Memory B cell (primary cell): ENCODE data around the gene CRAT.

Source experiments
- ATAC-seq: fragments of 150-1000 bp; cut with Tn5 transposase; 2 replicates; pipeline ENCODE4 v1.10.0; 2021; ENCODE audit warnings: low read depth, mild to moderate bottlenecking, moderate library complexity
- DNase-seq, 2 donors: peaks; one replicate each; pipeline ENCODE4 v3.0.0; 2022; ENCODE audit warnings: low spot score in 2 of 2
- H3K27ac Mint-ChIP-seq: one replicate; pipeline ENCODE4 v1.8.0; 2022; ENCODE audit warnings: mild to moderate bottlenecking, moderate library complexity, mixed read lengths
- H3K27me3 Mint-ChIP-seq: one replicate; pipeline ENCODE4 v1.8.0; 2022; ENCODE audit warnings: mixed read lengths
- H3K36me3 Mint-ChIP-seq: one replicate; pipeline ENCODE4 v1.8.0; 2022; ENCODE audit warnings: mild to moderate bottlenecking, mixed read lengths
- H3K4me1 Mint-ChIP-seq: one replicate; pipeline ENCODE4 v1.8.0; 2022; ENCODE audit warnings: mixed read lengths
- H3K4me3 Mint-ChIP-seq: one replicate; pipeline ENCODE4 v1.8.0; 2022; ENCODE audit warnings: mild to moderate bottlenecking, moderate library complexity, mixed read lengths
- H3K9me3 Mint-ChIP-seq: one replicate; pipeline ENCODE4 v1.8.0; 2022; ENCODE audit warnings: mixed read lengths

The CRAT gene

GRCh38 chr9:129142138-129142935 lies 31.7 kb upstream of the CRAT start:
- Mint-ChIP-seq H3K27me3 (no peaks in the 10 kb centered on the region), H3K36me3 (peaks cover 5% of the 10 kb centered on the region), H3K4me1 (peaks cover 28% of the 10 kb centered on the region), H3K4me3 (no peak overlapping the region), H3K9me3 (no peaks in the 10 kb centered on the region), H3K27ac (peak overlapping the region; percentile 93)
- DNase-seq = peak in 1 of 2 donors; percentile 18
- ATAC-seq = no peak

- Mint-ChIP-seq H3K27me3 (no peaks in the 10 kb centered on the region), H3K9me3 (no peaks in the 10 kb centered on the region), H3K4me1 (peaks cover 28% of the 10 kb centered on the region), H3K36me3 (peaks cover 5% of the 10 kb centered on the region), H3K4me3 (peak overlapping the region; percentile 86), H3K27ac (peak overlapping the region; percentile 93)
- ATAC-seq = no peak
- DNase-seq = no peak
Observed at GRCh38 chr9:129141066-129142041, 30.8 kb upstream of the CRAT start.

DNA sequence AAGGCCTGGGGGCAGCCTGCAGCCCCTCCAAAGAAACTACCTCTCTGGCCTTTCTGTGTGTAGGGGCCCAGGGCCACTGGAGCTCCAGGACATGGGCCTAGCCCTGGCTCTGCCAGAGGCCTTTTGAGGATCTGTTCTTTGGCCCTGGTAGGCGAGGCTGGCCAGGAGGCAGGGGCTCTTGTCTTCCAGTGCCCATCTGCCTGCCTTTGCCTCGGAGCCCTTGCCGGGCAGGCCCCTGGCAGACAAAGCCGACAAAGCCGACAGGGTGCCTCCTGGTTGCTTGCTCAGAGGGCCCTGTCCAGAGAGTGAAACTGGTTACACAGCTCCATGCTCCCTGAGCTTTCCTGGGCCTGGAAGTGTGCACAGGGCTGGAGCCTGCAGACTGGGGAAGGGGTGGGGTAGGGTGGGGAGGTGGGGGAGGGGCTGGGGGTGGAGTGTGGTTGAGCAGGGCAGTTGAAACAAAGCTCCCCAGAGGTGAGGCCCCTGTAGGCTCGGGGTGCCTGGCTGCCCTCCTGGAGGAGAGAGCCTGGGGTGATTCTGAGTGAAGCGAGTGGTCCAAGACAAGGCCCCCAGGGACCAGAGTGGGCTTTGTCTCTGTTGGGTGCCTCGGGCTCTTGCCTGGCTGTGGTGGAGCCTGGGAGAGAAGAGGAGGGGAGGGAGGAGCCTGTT lies 29.9 kb upstream of the CRAT start:
- H3K27ac Mint-ChIP-seq = peak overlapping the region; percentile 93
- DNase-seq = peak in 1 of 2 donors; percentile 50
- no peaks in the 10 kb centered on the region for H3K9me3 Mint-ChIP-seq
- H3K36me3 Mint-ChIP-seq = peaks cover 5% of the 10 kb centered on the region
- H3K27me3 Mint-ChIP-seq = no peaks in the 10 kb centered on the region
- peak overlapping the region; percentile 86 for H3K4me3 Mint-ChIP-seq
- peaks cover 28% of the 10 kb centered on the region for H3K4me1 Mint-ChIP-seq
- peak; percentile 15 for ATAC-seq

DNA sequence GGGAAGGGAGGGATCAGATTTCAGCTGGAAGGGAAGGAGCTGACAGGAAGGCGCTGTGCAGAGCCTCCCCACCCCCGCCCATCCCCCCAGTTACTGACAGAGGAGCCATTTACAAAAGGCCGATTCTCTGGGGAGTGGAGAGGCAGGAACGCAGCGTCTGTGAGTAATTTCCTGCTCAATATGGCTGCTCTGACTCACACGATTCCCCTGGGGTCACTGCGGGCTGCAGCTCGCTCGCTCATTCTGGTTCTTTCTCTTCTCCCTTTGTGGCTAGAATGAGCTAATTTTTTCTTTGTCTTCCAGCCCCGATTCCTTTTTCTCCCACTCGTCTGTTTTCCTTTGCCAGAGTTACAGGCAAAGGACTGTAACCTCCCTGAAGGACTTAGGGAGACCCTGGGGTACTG lies 29.4 kb upstream of the CRAT start:
- DNase-seq (peak; percentile 62 to 81), ATAC-seq (peak; percentile 91)
- Mint-ChIP-seq H3K27me3 (no peaks in the 10 kb centered on the region), H3K4me3 (peak overlapping the region; percentile 86), H3K36me3 (peaks cover 5% of the 10 kb centered on the region), H3K27ac (peak overlapping the region; percentile 93), H3K4me1 (peaks cover 28% of the 10 kb centered on the region), H3K9me3 (no peaks in the 10 kb centered on the region)

DNA sequence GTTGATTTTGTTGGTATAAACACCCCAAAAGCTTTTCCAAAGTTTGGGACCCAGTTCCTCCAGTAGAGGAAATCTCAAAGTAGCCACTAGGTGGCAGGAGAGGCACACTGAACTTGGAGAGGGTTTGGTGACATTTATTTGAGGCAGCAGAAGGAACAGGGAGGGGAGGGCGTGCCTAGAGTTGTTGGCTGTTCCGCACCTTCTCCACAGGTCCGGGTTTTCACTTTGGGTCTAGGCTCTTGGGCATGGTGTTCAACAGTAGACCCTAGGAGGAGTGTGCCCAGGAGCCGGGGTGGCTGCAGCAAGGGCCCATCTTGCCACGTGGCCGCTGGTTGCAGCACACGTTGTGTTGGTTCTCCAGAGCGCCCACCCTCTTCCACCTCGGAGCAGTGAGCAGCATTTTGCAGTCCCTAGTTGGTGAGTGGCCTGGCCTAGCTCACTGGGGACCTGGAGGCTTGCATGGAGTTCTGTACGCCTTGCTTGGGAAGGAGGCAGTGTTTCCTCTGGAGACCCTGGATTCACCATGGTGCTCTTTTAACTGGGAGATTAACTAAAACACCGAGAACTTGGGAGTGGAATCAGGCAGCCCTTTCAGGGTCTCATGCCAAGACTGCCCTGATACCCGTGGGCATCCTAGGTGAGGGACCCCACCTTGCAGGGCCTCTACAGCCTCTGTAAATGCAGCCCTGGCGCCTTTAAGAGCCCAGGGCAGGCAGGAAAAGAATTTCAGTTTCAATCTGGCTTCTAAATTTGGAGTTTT lies 28.8 kb upstream of the CRAT start:
- peaks cover 7% of the 10 kb centered on the region for H3K36me3 Mint-ChIP-seq
- ATAC-seq (peak; percentile 53), DNase-seq (peak; percentile 81)
- no peaks in the 10 kb centered on the region for H3K9me3 Mint-ChIP-seq
- H3K27me3 Mint-ChIP-seq = no peaks in the 10 kb centered on the region
- peak overlapping the region; percentile 86 for H3K4me3 Mint-ChIP-seq
- peak overlapping the region; percentile 93 for H3K27ac Mint-ChIP-seq
- H3K4me1 Mint-ChIP-seq = peaks cover 28% of the 10 kb centered on the region

DNA sequence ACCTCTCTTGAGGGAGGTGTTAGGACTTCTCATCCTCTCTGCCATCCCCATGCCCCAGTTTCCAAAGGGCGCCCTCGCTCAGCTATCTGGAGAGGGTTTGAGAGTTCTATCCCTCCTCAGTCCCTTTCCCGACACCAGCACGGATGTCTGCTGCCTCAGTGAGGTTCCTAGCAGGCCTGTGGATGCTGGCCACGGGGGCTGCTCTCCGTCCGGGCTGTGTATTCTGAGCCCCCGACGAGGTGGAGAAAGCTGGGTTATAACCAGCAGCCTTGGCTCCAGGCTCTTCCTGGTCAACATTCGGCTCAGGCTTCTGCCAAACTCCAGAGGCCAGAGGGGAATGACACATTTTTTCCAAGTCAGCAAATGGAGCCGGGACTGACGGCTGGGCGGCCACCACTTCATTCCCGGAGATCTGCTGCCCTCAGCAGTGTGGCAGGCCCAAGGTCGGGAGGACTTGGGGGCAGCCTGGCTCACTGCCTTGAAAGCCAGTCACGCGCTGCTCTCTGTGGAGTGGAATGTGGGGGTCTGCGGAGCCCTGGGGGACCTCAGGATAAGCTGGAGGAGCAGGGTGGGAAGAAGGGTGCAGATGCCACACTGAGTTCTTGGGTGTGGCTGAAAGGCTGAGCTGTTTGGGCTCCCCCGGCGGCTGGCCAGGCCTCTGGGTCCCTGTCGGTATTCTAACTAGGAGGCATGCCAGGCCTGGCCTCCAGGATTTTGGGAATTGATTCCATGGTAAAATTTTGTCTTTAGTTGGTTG lies 28.1 kb upstream of the CRAT start:
- peaks cover 11% of the 10 kb centered on the region for H3K36me3 Mint-ChIP-seq
- ATAC-seq (no peak), DNase-seq (no peak)
- peaks cover 26% of the 10 kb centered on the region for H3K4me1 Mint-ChIP-seq
- no peaks in the 10 kb centered on the region for H3K27me3 Mint-ChIP-seq
- H3K27ac Mint-ChIP-seq = peak overlapping the region; percentile 93
- no peak overlapping the region for H3K4me3 Mint-ChIP-seq
- no peaks in the 10 kb centered on the region for H3K9me3 Mint-ChIP-seq

DNA sequence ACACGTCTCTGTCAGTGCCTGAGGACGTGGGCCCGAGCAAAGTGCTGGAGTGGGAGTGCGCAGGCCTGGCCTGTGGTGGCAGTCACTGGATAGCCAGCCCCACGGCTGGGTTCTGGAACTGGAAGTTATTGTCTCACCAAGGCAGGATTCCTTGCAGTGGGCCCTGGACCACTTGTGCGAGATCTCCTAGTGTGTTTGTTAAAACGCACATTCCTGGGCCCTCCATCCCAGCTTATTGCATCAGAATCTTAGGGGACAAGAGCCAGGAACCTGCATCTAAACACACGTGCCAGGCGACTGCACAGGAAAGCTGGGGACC lies 27.5 kb upstream of the CRAT start:
- H3K4me3 Mint-ChIP-seq = no peak overlapping the region
- no peaks in the 10 kb centered on the region for H3K9me3 Mint-ChIP-seq
- no peaks in the 10 kb centered on the region for H3K27me3 Mint-ChIP-seq
- DNase-seq (no peak), ATAC-seq (no peak)
- H3K4me1 Mint-ChIP-seq = peaks cover 25% of the 10 kb centered on the region
- peaks cover 13% of the 10 kb centered on the region for H3K36me3 Mint-ChIP-seq
- H3K27ac Mint-ChIP-seq = no peak overlapping the region

- peak overlapping the region; percentile 26 for H3K27ac Mint-ChIP-seq
- ATAC-seq (no peak), DNase-seq (no peak)
- H3K36me3 Mint-ChIP-seq = peaks cover 13% of the 10 kb centered on the region
- no peaks in the 10 kb centered on the region for H3K27me3 Mint-ChIP-seq
- H3K4me1 Mint-ChIP-seq = peaks cover 21% of the 10 kb centered on the region
- no peak overlapping the region for H3K4me3 Mint-ChIP-seq
- H3K9me3 Mint-ChIP-seq = no peaks in the 10 kb centered on the region
Observed at GRCh38 chr9:129137292-129138143, 26.9 kb upstream of the CRAT start.

GRCh38 chr9:129136446-129137035 lies 25.9 kb upstream of the CRAT start:
- peaks cover 13% of the 10 kb centered on the region for H3K36me3 Mint-ChIP-seq
- H3K4me1 Mint-ChIP-seq = peaks cover 21% of the 10 kb centered on the region
- ATAC-seq (no peak), DNase-seq (no peak)
- H3K9me3 Mint-ChIP-seq = no peaks in the 10 kb centered on the region
- H3K27ac Mint-ChIP-seq = no peak overlapping the region
- no peak overlapping the region for H3K4me3 Mint-ChIP-seq
- no peaks in the 10 kb centered on the region for H3K27me3 Mint-ChIP-seq

DNA sequence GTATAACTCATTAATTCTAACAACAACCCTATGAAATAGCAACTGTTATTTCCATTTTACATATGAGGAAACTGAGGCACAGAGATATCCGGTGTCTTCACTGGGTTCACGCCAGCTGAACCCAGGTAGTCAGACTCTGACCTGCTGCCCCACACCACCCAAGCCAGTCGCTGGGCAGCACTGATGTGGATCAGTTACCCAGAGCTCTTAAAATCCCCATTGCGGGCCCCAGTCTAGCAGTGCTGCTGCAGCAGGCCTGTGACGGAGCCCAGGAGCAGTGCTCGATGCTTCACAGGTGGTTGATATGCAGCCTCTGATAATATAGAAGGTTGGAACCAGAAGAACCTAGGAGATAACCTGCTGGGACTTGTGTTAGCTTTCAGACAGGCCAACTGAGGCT lies 24.9 kb upstream of the CRAT start:
- peaks cover 14% of the 10 kb centered on the region for H3K4me1 Mint-ChIP-seq
- H3K36me3 Mint-ChIP-seq = peaks cover 17% of the 10 kb centered on the region
- H3K9me3 Mint-ChIP-seq = no peaks in the 10 kb centered on the region
- no peak overlapping the region for H3K27ac Mint-ChIP-seq
- no peak for DNase-seq
- no peak for ATAC-seq
- H3K4me3 Mint-ChIP-seq = no peak overlapping the region
- H3K27me3 Mint-ChIP-seq = no peaks in the 10 kb centered on the region

GRCh38 chr9:129133082-129133481 lies 22.5 kb upstream of the CRAT start:
- H3K9me3 Mint-ChIP-seq = no peaks in the 10 kb centered on the region
- no peak overlapping the region for H3K27ac Mint-ChIP-seq

More at GRCh38 chr9:129133082-129133481, 22.5 kb upstream of the CRAT start:
- H3K4me1 Mint-ChIP-seq = peaks cover 6% of the 10 kb centered on the region
- H3K27me3 Mint-ChIP-seq = no peaks in the 10 kb centered on the region
- no peak for ATAC-seq
- no peak overlapping the region for H3K4me3 Mint-ChIP-seq
- DNase-seq = no peak
- H3K36me3 Mint-ChIP-seq = peaks cover 21% of the 10 kb centered on the region
